GM23338 (cell line): ENCODE measurements around the gene CHMP6. TPM values are rescaled to one million over a fixed set of nuclear protein-coding genes. Genes with fewer than 3 reads are reported as not detected.

Experiments
- ATAC-seq: fragments of 200-7000 bp; cut with Tn5 transposase; 3 replicates; pipeline ENCODE4 v1.9.1; 2020
- DNase-seq: peaks from one replicate; pipeline ENCODE4 v3.0.0-alpha.2; 2015; ENCODE audit warnings: low spot score
- H2AFZ ChIP-seq: fragments of 200-600 bp; sonication (generic); 2 replicates; pipeline ENCODE4 v1.8.0; 2016; ENCODE audit warnings: antibody characterized with exemption, mild to moderate bottlenecking, moderate library complexity
- H3F3A ChIP-seq: fragments of 200-600 bp; sonication (generic); replicated peaks from 2 replicates; pipeline ENCODE4 v1.8.0; 2017; ENCODE audit warnings: antibody characterized with exemption, mixed run types, low read depth
- H3K27ac ChIP-seq: fragments of 200-600 bp; sonication (generic); 2 replicates; pipeline ENCODE4 v1.6.1; 2016; ENCODE audit warnings: low read depth
- H3K27me3 ChIP-seq: fragments of 200-600 bp; sonication (generic); 2 replicates; pipeline ENCODE4 v1.8.0; 2016; ENCODE audit warnings: mild to moderate bottlenecking, mixed run types, moderate library complexity; ENCODE audit not compliant: insufficient read depth
- H3K36me3 ChIP-seq: fragments of 200-600 bp; sonication (generic); 2 replicates; pipeline ENCODE4 v1.8.0; 2016; ENCODE audit warnings: mild to moderate bottlenecking; ENCODE audit not compliant: insufficient read depth
- H3K4me1 ChIP-seq: fragments of 200-600 bp; sonication (generic); 2 replicates; pipeline ENCODE4 v1.8.0; 2016; ENCODE audit warnings: mild to moderate bottlenecking, moderate library complexity; ENCODE audit not compliant: insufficient read depth
- H3K4me2 ChIP-seq: fragments of 200-600 bp; sonication (generic); 2 replicates; pipeline ENCODE4 v1.7.1; 2017; ENCODE audit warnings: mixed run types
- H3K4me3 ChIP-seq: fragments of 200-600 bp; sonication (generic); 2 replicates; pipeline ENCODE4 v1.6.1; 2016; ENCODE audit warnings: mixed run types
- H3K79me2 ChIP-seq: fragments of 200-600 bp; sonication (generic); replicated peaks from 2 replicates; pipeline ENCODE4 v1.8.0; 2017; ENCODE audit warnings: mild to moderate bottlenecking; ENCODE audit not compliant: insufficient read depth
- H3K9me2 ChIP-seq: fragments of 200-600 bp; sonication (generic); 2 replicates; pipeline ENCODE4 v1.8.0; 2017; ENCODE audit not compliant: insufficient read depth
- H4K20me1 ChIP-seq: fragments of 200-600 bp; sonication (generic); replicated peaks from 2 replicates; pipeline ENCODE4 v1.8.0; 2017; ENCODE audit warnings: mild to moderate bottlenecking; ENCODE audit not compliant: insufficient read depth
- H3K27ac Mint-ChIP-seq: 2 replicates; pipeline ENCODE4 v1.8.0; 2020; ENCODE audit warnings: inconsistent platforms, mild to moderate bottlenecking, moderate library complexity, mixed read lengths
- H3K27me3 Mint-ChIP-seq: 3 replicates; pipeline ENCODE4 v1.8.0; 2022; ENCODE audit warnings: low read depth, mild to moderate bottlenecking, moderate library complexity, mixed read lengths, inconsistent platforms; ENCODE audit not compliant: insufficient read depth, poor library complexity
- H3K36me3 Mint-ChIP-seq: 3 replicates; pipeline ENCODE4 v1.8.0; 2021; ENCODE audit warnings: low read depth, mild to moderate bottlenecking, inconsistent platforms, moderate library complexity, mixed read lengths
- H3K4me1 Mint-ChIP-seq: 3 replicates; pipeline ENCODE4 v1.8.0; 2020; ENCODE audit warnings: mild to moderate bottlenecking, inconsistent platforms, mixed read lengths
- H3K4me3 Mint-ChIP-seq: 3 replicates; pipeline ENCODE4 v1.8.0; 2021; ENCODE audit warnings: moderate library complexity, mild to moderate bottlenecking, inconsistent platforms, mixed read lengths
- H3K9me3 Mint-ChIP-seq: 3 replicates; pipeline ENCODE4 v1.8.0; 2020; ENCODE audit warnings: moderate library complexity, mild to moderate bottlenecking, inconsistent platforms, mixed read lengths
- CREB1 ChIP-seq: fragments of 250-450 bp; sonication (Bioruptor Pico); IDR thresholded peaks from 2 replicates; pipeline ENCODE4 v1.5.0; 2020; ENCODE audit warnings: low read depth, mild to moderate bottlenecking, moderate library complexity
- EZH2 ChIP-seq: fragments of 200-600 bp; sonication (generic); IDR thresholded peaks from one replicate; pipeline ENCODE4 v1.8.0; 2017; ENCODE audit warnings: antibody characterized with exemption, mild to moderate bottlenecking, low read depth; ENCODE audit not compliant: unreplicated experiment
- NANOG ChIP-seq: IDR thresholded peaks from 2 replicates; pipeline ENCODE4 v1.6.1; 2016; ENCODE audit warnings: antibody characterized with exemption, borderline replicate concordance
- POLR2AphosphoS5 ChIP-seq: IDR thresholded peaks from 2 replicates; pipeline ENCODE4 v1.6.1; 2016; ENCODE audit warnings: antibody characterized with exemption, low read depth
- REST ChIP-seq: IDR thresholded peaks from one replicate; pipeline ENCODE4 v1.6.1; 2018; ENCODE audit warnings: antibody characterized with exemption; ENCODE audit not compliant: unreplicated experiment
- ZNF114 ChIP-seq: fragments of 250-450 bp; sonication (Bioruptor Pico); IDR thresholded peaks from 2 replicates; pipeline ENCODE4 v1.5.0; 2020; ENCODE audit warnings: mild to moderate bottlenecking, moderate library complexity
- ZNF331 ChIP-seq: fragments of 250-450 bp; sonication (Bioruptor Pico); IDR thresholded peaks from 2 replicates; pipeline ENCODE4 v1.5.0; 2020; ENCODE audit warnings: low read depth, mild to moderate bottlenecking, moderate library complexity
- polyA plus RNA-seq: library from polyadenylated mRNA; unstranded; fragments of >200 nt; fragmentation: Nextera tagmentation; extraction: Ambion mirVana; gene quantifications from 2 replicates; pipeline ENCODE4 v1.2.1, GENCODE V29; 2016
- total RNA-seq: library from RNA; depleted of rRNA; stranded (reverse); fragments of >200 nt; shearing (Covaris generic); gene quantifications from 2 replicates; pipeline ENCODE4 v1.2.3, GENCODE V29; 2014

CHMP6 gene
- total and polyA plus RNA-seq, 2 experiments from 2014 or later, result 12.3 to 14.0 TPM

DNA sequence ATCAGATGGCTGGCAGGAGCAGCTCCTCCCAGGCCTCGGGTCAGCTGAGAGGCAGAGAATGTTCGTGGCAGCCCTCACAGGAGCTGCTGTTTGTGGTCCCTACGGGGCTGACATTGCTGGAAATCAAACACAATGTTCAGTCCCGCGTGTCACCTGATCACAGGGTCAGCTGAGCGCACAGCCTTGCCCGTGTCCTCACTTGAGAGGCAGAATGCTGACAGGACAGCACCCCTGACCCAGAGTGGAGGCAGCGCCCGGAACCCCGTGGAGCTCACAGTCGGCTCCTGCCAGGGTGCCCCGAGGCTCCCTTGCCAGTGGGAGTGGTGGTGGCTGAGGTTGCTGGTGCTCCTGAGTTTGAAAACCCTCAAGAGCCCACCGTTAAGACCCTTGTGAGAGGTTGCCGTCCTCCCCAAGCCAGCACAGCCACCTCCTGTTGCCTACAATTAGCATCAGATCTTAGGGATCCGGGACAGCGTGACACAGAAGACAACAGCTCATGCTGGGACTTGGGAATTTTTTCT is 3.6 kb upstream of the CHMP6 start:
- no peak overlapping the region for H3K4me3 Mint-ChIP-seq
- no peak for TF ChIP-seq CREB1 (CRISPR knock-in tag)
- Histone ChIP-seq H3K27me3 (peaks cover 4% of the 10 kb centered on the region; the same call in 1 of the 2 replicates), H2AFZ (no peak overlapping the region), H3K4me1 (peaks cover 4% of the 10 kb centered on the region; the same call in 1 of the 2 replicates), H3K79me2 (no peaks in the 10 kb centered on the region), H3K4me2 (no peak overlapping the region), H3K27ac (no peak overlapping the region), H3K36me3 (no peaks in the 10 kb centered on the region), H3F3A (0 out of 2 replicates have a peak, but pooled peaks cover 6% of the 10 kb centered on the region), H3K9me2 (no peaks in the 10 kb centered on the region), H3K4me3 (no peak overlapping the region), H4K20me1 (no peaks in the 10 kb centered on the region)
- no peaks in the 10 kb centered on the region for H3K36me3 Mint-ChIP-seq
- H3K27ac Mint-ChIP-seq, result no peak overlapping the region
- H3K27me3 Mint-ChIP-seq, result peaks cover 10% of the 10 kb centered on the region
- H3K4me1 Mint-ChIP-seq, result peaks cover 10% of the 10 kb centered on the region; the same call in 2 of the 3 replicates
- no peak for ATAC-seq
- no peaks in the 10 kb centered on the region for H3K9me3 Mint-ChIP-seq
- no peak for DNase-seq

DNA sequence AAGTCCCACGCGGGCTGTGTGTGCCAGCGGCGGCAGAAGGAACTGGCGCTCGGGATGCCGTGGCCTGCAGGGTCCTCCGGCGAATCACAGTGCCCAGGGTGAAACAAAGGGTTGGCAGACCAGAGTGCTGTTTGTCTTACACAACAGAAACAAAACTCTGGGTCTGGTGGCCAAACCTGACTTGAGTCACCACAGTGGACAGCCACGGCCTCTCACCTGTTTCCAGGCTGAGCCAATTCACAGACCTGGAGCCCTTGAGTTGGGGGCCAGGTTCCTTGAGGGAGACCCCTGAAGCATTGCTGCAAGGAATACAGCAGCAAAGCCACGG is 2.1 kb upstream of the CHMP6 start:
- TF ChIP-seq POLR2AphosphoS5 (no peak), EZH2 (no peak), NANOG (no peak), ZNF114 (CRISPR knock-in tag) (no peak)
- Histone ChIP-seq H3K4me2 (no peak overlapping the region), H3K4me3 (no peak overlapping the region), H3K27me3 (peaks cover 4% of the 10 kb centered on the region; the same call in 1 of the 2 replicates), H3K79me2 (no peaks in the 10 kb centered on the region; the same call in 1 of the 2 replicates), H2AFZ (peak overlapping the region; percentile 14; the same call in 1 of the 2 replicates), H3K9me2 (no peaks in the 10 kb centered on the region), H3K36me3 (no peaks in the 10 kb centered on the region), H3K4me1 (peaks cover 4% of the 10 kb centered on the region; the same call in 1 of the 2 replicates), H3K27ac (no peak overlapping the region), H3F3A (0 out of 2 replicates have a peak, but pooled peaks cover 6% of the 10 kb centered on the region), H4K20me1 (no peaks in the 10 kb centered on the region)
- DNase-seq (no peak), ATAC-seq (no peak)
- H3K27me3 Mint-ChIP-seq, result peaks cover 5% of the 10 kb centered on the region
- no peaks in the 10 kb centered on the region for H3K36me3 Mint-ChIP-seq
- peaks cover 11% of the 10 kb centered on the region; the same call in 2 of the 3 replicates for H3K4me1 Mint-ChIP-seq
- H3K27ac Mint-ChIP-seq, result no peak overlapping the region
- no peaks in the 10 kb centered on the region for H3K9me3 Mint-ChIP-seq
- no peak overlapping the region for H3K4me3 Mint-ChIP-seq

GRCh38 chr17:80990921-80991644 is 558 bp upstream of the CHMP6 start:
- Histone ChIP-seq H3K4me2 (peak overlapping the region; percentile 87), H3K4me1 (peaks cover 4% of the 10 kb centered on the region; the same call in 1 of the 2 replicates), H4K20me1 (no peaks in the 10 kb centered on the region), H3K27me3 (peaks cover 4% of the 10 kb centered on the region; the same call in 1 of the 2 replicates), H3F3A (0 out of 2 replicates have a peak, but pooled peaks cover 6% of the 10 kb centered on the region), H3K4me3 (peak overlapping the region; percentile 75), H2AFZ (peak overlapping the region; percentile 96), H3K9me2 (no peaks in the 10 kb centered on the region), H3K36me3 (no peaks in the 10 kb centered on the region), H3K79me2 (no peaks in the 10 kb centered on the region; the same call in 1 of the 2 replicates), H3K27ac (no peak overlapping the region)
- Mint-ChIP-seq H3K4me3 (peak overlapping the region; percentile 65), H3K4me1 (peaks cover 9% of the 10 kb centered on the region; the same call in 2 of the 3 replicates), H3K36me3 (no peaks in the 10 kb centered on the region), H3K27me3 (peaks cover 7% of the 10 kb centered on the region), H3K27ac (no peak overlapping the region; the same call in 1 of the 2 replicates), H3K9me3 (no peaks in the 10 kb centered on the region)
- ATAC-seq (no peak), DNase-seq (no peak)
- TF ChIP-seq REST (no peak), ZNF331 (CRISPR knock-in tag) (no peak), EZH2 (no peak)
